ENCODE results near the gene REEP3.

DNA sequence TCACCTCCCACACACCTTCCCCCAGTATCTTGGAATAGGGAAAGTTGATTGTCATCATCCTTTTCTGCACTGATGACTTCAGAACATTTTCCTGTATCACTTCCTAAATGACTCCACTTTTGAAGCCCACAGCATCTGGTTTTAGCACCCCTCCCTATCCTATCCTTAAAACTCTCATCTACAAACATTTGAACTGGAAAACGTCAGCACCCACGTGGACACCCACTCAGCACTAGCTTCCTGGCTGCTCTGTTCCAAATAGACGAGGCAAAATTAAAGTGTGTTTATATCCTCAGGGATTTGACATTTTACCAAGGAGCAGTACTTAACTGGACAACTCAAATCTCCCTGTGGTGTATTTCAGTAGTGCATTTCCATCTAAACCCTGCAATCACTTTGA is 73.9 kb downstream of the REEP3 start:
- TF ChIP-seq, protein P1, sequence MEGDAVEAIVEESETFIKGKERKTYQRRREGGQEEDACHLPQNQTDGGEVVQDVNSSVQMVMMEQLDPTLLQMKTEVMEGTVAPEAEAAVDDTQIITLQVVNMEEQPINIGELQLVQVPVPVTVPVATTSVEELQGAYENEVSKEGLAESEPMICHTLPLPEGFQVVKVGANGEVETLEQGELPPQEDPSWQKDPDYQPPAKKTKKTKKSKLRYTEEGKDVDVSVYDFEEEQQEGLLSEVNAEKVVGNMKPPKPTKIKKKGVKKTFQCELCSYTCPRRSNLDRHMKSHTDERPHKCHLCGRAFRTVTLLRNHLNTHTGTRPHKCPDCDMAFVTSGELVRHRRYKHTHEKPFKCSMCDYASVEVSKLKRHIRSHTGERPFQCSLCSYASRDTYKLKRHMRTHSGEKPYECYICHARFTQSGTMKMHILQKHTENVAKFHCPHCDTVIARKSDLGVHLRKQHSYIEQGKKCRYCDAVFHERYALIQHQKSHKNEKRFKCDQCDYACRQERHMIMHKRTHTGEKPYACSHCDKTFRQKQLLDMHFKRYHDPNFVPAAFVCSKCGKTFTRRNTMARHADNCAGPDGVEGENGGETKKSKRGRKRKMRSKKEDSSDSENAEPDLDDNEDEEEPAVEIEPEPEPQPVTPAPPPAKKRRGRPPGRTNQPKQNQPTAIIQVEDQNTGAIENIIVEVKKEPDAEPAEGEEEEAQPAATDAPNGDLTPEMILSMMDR (IDR thresholded peaks at IDR 0.05), result no peak
- no peak for TF ChIP-seq EZH2 (IDR thresholded peaks at IDR 0.05; ENCODE audit: borderline replicate concordance, insufficient read depth, low read depth, low read length, poor library complexity, severe bottlenecking)

Data from B cell (primary cell).